Hematopoietic multipotent progenitor cell treated with erythropoietin and hydrocortisone succinate and interleukin-3 and kit ligand, for 15 days (in vitro differentiated cells): ENCODE measurements around the gene ACSF2.
"Not testable (repeated sequence)": the region's sequence is repeated elsewhere in the genome, so short reads cannot be mapped to it uniquely, and the experiment has no call there.

Source experiments
- DNase-seq: peaks from one replicate; pipeline ENCODE4 v3.0.0-alpha.2; 2015; ENCODE audit warnings: low spot score

ACSF2 gene

DNA sequence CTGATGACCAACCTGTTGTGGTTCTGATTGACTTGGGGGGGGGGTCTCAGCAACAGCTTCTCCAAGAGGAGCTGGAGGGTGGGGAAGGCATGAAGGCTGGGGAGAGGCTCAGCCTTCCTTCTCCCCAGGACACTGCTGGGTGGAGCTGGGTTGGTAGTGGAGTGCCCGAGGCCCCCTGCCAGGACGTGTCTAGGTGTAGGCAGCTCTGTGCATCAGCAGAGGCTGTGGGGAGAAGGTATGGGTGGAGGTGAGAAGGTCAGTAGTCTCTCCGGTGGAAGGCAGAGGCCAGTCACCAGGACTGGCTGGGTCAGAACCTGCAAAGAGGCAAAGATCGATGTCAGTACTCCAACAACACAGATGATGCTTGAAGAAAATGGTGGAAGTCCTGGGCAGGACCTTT, 38.7 kb downstream of the ACSF2 start:
- no peak for DNase-seq

DNA sequence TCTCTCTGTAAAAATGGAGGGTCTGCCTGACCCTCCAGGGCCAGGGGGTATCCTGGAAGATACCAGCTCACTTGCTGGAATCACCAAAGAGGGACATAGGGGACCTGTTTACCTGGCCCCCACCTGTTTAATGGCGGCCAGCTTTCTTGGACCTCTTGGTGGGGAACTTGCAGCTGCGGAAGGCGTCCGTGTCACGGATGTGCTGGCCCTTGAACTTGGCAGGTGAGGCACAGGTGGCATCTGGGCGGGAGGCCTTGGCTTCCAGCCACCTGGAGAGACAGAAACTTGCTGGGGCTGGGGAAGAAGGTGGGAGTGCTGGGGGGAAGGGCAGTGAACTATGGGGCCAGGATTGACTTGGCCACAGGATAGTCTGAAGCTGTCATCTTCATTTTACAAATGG, 39.2 kb downstream of the ACSF2 start:
- no peak for DNase-seq

DNA sequence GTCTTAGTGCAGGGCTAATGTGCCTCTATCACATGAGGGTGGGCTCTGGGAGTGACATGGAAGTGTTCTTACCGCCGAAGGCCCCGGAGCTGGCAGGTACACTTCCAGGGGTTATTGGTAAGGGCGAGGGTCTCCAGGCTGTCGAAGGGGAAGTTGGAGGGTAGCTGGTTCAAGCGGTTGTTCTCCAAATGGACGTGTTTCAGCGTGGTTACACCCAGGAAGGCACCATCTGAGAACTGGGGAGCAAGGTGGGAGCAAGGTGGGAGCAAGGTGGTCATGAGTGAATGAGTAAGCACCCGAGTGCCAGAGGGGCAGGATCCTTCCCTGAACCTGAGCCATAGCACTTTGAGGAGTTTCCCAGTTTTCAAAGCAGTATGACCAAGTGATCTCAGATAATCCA, 39.6 kb downstream of the ACSF2 start:
- DNase-seq: no peak

DNA sequence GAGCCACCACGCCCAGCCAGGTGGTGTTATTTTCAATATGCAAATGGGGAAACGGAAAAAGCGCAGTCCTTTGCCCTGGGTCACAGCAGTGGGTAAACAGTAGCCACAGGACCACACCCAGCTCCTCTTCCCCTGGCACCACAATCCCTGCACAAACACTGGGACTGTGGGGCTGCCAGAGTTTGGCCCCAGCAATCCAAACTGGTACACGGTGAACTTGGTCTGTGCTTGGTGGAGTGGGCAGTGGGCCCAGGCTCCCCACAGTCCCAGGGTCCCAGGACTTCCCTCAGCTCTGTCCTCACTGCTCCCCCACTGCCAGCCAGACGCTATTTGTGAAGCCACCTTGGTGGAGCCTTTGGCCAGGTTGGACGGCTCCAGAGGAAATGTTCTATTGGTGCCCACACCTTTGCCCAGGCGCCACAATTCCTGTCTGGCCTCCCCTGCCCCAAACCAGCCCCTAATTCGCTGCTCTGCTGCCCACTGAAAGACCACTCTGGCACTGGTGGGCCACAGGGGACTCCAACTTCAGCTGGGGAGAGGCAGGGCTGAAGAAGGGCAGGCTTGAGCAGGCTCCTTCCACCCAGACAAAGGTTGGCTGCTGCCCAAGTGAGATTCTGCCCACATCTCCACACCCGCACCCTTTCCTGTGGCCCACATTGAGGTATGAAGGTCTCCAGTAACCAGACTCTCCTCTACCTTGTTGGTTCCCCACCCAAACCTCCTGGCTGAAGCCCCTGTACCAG, 40.5 kb downstream of the ACSF2 start:
- DNase-seq: no peak

DNA sequence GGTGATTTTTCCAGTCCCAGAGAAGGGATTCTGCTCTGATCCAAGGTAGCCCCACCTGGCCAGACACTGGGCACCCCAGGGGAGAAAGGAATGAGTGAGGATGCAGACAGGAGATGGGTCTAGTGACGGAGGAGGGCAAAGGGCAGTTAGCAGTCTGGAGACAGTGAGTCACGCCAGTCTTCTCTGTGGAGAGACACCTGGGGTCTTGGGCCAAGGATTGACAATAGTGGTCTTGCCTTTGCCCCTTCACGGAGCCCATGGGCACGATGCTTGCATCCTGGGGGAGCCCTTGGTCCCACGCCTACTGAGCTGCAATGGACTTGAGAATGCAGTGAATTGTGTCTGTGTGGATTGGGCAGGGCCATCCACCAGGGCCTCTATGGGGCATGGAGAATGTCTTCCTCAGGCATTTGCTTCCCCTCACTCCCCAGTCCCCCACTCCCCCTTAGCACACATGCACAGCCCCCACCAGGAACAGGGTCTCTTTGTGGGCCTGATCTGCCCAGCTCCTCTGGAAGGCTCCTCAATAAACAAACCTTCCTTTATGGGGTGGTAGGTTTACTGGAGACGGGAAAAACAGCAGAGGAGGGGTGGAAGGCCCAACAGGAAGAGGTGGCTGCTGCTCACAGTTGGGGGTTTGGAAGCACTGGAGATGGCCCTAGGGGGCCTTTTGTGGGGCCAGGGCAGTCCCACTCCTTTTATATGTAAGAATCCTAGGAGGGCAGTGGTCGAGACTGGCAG, 41.3 kb downstream of the ACSF2 start:
- DNase-seq: no peak

DNA sequence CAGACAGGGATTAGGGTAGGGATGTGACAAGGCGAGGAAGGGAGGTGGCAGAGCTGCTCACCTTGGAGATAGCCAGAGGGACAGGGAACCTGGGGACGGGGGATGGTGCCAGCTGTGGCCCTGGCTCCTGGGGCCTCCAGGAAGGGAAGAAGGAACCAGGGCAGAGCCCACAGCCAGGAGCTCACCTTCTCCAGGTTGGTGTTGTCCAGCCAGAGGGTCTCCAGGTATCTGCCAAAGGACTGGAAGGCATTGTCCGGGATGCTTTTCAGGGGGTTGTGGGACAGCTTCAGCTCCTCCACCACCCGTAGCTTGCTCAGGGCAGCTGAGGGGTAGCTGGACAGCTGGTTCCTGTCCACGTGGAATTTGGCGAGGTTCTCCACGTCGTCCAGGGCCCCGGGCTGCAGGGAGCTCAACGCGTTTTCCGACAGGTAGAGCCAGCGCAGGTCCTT, 41.9 kb downstream of the ACSF2 start:
- DNase-seq: no peak

DNA sequence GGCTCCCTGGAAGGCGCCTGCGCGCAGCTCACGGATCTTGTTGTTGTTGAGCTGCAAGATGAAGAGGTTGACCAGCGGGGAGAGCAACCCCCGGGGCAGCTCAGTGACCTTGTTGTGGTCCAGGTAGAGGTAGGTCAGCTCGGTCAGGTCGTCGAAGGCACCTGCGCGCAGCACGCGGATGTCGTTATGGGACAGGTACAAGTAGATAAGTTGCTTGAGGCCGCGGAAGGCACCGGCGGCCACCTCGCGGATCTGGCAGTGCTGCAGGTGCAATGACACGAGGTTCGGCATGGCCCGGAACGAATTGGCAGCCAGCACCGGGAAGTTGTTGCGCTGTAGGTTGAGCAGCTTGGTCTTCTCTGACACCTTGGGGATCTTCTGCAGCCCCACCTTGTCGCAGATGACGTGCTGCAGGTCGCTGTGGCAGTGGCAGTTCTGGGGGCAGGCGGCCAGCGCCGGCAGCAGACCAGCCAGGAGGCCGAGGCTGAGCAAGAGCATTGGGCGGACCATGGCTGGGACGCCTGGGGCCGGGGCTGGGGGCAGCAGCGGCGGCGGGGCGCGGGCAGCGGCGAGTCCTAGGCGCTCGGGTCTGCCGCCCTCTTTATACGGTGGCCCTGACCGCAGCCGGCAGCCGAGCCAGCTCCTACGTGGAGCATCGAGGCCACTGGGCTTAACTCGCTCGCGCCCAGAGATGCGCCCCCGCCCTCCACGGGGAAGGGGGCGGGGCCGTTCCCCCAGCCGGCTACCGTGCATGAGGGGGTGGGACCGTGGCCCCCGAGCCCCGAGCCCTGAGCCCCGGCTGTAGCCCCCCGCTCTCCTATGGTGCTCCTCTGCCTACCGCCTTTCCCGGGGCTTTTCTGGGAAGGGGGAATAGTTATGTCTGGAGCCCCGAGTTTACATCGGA, 42.5 kb downstream of the ACSF2 start, which contains the start of gene CHAD:
TSS of gene CHAD (minus strand) at position 577 of the 904 bp plus-strand sequence. CDS start at position 510, 67 bp downstream.
- DNase-seq: no peak

DNA sequence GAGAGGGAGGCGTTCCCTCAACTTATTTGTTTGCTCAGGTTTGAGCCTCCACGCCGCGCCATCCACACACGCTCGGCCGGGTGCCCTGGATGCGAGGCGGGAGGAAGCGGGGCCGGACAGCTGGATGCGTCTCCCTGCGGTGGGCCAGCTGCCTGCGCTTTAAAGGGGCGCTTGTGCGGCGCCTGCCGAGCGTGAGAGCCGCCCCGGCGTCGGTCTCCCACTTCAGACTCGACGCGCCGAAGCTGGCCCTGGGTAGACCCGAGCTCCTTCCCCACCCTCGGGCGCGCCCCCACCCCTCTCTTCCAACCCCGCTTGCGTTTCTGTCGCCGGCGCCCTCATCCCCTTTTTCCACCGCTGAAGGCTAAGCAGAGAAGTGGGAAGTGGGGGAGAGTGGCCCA, 43.2 kb downstream of the ACSF2 start:
- no peak for DNase-seq

DNA sequence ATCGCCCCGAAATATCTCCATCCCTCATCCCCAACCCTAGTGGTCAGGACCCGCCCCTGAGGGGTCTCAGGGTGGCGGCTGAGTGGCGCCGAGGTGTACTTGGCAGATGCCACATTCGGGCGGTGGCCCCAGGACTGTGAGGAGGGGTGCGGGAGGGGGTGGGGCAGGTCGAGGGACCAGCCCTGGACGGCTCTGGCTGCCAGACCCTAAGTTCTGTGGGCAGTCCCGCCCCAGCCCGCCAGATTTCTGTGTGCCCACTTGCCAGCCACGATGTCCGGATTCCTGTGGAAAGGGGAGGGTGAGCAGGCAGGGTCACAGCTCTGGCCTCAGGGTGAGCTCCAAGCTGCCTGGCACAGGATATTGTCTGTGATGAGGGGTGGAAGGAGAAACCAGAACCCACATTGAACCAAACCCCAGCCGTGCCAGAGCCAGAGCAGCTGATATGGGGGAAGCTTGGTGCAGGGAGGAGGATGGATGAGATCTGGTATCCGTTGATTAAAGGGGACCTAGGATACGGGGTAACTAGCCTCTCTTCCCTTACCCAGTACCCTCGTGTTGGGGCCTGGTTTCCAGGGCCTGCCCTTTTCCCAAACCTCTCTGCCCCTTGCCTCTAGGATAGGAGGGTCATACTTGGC, 43.8 kb downstream of the ACSF2 start:
- no peak for DNase-seq

DNA sequence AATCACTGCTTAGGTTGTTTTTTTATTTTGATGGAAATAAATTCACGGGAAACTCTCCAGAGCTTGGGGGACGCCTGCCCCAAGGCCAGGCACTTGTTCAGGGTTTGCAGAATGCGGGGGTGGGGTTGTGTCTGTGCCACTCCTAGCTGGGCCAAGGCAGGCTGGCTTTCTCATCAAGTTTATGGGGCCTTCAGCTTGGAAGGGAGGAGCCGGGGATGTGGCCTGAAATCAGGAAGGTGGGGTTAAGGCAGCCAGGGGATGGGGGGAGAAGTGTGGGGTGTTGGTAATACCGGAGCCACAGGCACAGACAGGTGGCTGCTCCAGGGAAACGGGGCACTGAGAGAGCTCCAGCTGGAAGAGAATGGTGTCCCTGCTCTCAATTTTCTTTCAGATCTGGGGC, 44.4 kb downstream of the ACSF2 start:
- DNase-seq: no peak

DNA sequence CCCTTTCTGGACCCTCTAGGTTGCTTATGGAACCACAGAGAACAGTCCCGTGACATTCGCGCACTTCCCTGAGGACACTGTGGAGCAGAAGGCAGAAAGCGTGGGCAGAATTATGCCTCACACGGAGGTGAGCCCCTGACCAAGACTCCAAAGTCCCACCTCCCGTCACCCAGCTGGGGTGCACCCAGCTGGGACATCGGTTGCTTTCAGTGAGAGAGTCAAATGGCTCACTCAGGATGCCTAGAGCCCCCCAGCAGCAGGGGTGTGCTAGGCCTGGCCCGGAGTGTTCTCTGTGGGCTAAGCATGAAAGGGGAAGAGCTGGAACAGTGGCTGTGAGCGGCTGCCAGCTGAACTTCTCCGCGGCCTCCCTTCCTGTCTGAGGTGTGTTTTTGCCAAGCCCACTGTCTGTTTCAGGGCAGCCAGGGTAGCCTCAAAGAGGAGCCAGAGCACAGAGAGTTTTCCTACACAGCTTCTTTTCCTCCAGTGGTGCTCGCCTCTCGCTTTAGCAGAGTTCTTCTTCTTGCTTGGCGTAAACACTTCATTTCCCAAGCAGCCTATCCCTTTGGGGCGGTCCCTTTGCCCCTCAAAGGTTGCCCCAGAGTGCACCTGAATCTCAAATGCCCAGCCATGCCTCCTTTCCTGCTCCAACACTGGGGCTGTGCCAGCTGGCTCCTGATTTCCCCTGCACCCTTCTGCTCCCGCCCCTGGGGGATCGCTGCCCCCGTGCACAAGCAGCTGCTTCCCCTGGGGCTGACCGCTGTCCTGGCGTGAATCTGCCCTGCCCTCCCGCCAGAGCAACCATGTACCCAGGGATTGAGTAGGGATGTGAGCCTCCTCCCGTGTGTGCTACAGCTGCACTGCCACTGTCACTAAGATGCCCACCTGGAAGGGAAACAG, 45.2 kb downstream of the ACSF2 start:
- no peak for DNase-seq

DNA sequence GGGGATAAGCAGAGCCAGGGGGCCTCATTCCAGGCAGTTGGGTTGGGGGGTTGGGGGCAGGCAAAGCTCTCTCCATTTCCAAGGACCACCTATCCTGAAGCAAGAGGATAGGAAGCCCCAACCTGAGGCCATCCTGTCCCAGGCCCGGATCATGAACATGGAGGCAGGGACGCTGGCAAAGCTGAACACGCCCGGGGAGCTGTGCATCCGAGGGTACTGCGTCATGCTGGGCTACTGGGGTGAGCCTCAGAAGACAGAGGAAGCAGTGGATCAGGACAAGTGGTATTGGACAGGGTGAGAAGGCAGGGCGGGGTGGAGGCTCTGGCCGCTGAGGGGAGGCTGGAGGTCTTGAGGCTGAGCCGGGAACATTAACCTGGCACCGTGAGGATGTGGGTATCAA, 46.3 kb downstream of the ACSF2 start:
- no peak for DNase-seq

DNA sequence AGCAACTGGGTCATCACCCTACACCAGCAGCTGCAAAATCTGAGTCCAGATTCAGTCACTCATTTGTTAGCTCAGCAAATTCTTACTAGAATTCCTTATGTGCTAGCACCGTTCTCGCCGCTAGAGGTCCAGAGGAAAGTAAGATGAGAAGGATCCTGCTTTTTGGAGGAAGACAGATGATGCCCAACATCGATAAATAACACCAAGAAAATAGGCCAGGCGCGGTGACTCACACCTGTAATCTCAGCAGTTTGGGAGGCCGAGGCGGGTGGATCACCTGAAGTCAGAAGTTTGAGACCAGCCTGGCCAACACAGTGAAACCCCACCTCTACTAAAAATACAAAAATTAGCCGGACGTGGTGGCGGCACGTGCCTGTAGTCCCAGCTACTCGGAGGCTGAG, 46.7 kb downstream of the ACSF2 start:
- DNase-seq: not testable (repeated sequence)

DNA sequence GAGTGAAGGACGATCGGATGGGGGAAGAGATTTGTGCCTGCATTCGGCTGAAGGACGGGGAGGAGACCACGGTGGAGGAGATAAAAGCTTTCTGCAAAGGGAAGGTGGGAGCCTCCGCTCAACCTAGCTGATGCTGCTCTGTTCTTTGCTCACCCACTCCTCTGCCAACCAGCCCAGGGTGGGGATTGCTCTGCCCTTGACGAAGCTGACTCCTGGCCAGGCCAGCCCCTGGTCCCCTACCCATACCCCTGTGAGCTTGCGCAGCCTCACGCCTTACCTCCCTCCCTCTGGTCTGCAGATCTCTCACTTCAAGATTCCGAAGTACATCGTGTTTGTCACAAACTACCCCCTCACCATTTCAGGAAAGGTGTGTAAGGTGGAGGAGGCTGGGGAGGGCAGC, 47.9 kb downstream of the ACSF2 start:
- no peak for DNase-seq

DNA sequence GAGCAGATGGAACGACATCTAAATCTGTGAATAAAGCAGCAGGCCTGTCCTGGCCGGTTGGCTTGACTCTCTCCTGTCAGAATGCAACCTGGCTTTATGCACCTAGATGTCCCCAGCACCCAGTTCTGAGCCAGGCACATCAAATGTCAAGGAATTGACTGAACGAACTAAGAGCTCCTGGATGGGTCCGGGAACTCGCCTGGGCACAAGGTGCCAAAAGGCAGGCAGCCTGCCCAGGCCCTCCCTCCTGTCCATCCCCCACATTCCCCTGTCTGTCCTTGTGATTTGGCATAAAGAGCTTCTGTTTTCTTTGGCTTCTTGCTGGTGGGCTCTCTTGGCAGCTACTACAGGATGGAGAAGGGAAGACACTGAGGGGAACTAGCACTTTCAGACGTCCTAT, 48.5 kb downstream of the ACSF2 start:
- DNase-seq: no peak

DNA sequence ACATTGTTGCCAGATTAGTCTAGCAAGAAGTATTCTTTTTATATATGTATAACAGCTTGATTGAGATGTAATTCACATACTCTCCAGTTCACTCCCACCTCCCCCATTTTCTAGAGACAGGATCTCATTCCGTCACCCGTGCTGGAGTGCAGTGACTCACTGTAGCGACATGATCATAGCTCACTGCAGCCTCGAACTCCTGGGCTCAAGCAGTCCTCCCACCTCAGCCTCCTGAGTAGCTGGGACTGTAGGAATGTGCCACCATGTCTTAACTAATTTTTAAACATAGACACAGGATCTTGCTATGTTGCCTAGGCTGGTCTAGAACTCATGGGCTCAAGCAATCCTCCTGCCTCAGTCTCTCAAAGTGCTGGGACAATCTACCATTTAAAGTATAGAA, 49.3 kb downstream of the ACSF2 start:
- DNase-seq: no peak

DNA sequence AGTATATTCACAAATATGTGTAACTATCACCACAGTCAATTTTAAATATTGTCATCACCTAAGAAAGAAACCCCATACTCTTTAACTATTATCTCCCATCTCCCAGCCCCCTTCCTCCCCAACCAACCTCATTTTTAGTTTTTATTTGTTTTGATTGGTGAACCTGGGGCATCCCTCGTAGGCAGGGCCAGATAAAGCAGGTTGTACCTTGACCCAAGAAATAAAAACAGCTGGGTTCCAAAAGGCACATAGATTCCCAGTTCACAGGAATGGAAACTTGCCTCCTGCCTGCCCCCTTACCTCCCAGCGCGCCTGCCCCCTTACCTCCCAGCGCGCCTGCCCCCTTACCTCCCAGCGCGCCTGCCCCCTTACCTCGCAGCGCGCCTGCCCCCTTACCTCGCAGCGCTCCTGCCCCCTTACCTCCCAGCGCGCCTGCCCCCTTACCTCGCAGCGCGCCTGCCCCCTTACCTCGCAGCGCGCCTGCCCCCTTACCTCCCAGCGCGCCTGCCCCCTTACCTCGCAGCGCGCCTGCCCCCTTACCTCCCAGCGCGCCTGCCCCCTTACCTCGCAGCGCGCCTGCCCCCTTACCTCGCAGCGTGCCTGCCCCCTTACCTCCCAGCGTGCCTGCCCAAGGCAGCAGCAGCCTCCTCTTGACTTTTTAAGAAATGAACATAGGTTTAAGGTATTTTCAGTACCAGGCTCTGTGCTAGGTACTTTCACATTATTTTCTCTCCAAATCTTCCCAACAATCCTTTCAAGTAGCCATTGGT, 49.9 kb downstream of the ACSF2 start:
- DNase-seq: not testable (repeated sequence)

DNA sequence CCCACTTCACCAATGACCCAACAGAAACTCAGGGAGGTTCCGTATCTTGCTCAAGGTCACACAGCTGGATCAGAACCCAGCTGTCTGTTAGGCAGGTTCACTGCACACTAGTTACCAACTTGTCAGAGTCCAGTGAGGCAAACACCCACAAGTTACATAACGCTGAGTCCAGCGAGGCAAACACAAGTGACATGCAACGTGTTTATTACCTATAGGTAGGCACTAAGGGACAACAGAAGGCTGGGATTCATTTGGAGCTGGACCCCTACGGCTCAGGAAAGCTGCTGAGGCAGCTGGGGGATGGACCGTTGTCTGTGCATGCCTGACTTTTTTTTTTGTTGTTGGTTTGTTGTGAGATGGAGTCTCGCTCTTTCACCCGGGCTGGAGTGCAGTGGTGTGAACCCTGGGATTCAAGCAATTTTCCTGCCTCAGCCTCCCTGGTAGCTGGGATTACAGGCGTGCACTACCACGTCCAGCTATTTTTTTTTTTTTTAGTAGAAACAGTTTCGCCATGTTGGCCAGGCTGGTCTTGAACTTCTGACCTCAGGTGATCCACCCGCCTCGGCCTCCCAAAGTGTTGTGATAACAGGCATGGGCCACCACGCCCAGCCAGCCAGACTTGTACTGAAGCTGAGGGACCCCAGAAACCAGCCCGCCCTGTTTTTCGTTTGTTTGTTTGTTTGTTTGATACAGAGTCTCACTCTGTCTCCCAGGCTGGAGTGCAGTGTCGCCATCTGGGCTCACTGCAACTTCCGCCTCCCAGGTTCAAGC, 50.7 kb downstream of the ACSF2 start:
- no peak for DNase-seq

DNA sequence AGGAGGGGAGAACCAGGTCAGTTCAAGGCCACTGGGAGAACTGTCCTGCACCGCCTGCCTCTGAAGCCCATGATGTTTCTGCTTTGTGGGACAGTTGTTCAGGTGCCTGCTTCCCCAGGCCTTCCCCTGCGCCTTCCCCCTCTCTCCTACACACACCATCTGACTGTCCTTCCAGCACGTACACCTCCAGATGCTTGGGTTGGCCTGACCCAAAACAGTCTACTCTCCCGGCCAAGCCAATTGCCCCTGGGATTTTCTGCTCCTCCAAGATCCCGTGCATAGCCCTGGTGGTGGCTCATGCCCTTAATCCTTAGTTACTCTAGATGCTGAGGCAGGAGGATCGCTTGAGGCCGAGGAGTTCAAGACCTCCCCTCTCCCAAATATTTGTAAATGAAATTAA, 52.0 kb downstream of the ACSF2 start:
- no peak for DNase-seq
